Erythroblast (primary cell): ENCODE measurements around the gene TMC7.

Experiments used
- DNase-seq, 2 experiments: peaks; one replicate each; lab custom pipeline; 2025; lab: John Stamatoyannopoulos, UW
- GATA1 ChIP-seq: IDR thresholded peaks from 2 replicates; pipeline ENCODE4 v1.6.1; 2011; ENCODE audit warnings: low read depth, mild to moderate bottlenecking, control low read depth, low read length, moderate library complexity
- POLR2A ChIP-seq: IDR thresholded peaks from 2 replicates; pipeline ENCODE4 v1.6.1; 2011; ENCODE audit warnings: mild to moderate bottlenecking, low read length

TMC7 gene

GRCh38 chr16:19033761-19034160 is 50.0 kb downstream of the TMC7 start:
- no peak for TF ChIP-seq GATA1
- no peak for TF ChIP-seq POLR2A
- DNase-seq, result no peak

GRCh38 chr16:19040400-19040799 is 56.7 kb downstream of the TMC7 start:
- TF ChIP-seq POLR2A, result no peak
- TF ChIP-seq GATA1, result no peak
- no peak for DNase-seq

- TF ChIP-seq GATA1 (no peak), POLR2A (no peak)
Measured at GRCh38 chr16:19044769-19045168, 61.0 kb downstream of the TMC7 start.

GRCh38 chr16:19046062-19046461 is 62.3 kb downstream of the TMC7 start:
- no peak for TF ChIP-seq GATA1
- TF ChIP-seq POLR2A, result no peak
- DNase-seq, result no peak

More at GRCh38 chr16:19044769-19045168, 61.0 kb downstream of the TMC7 start:
- no peak for DNase-seq

GRCh38 chr16:19062706-19063105 is 79.0 kb downstream of the TMC7 start:
- DNase-seq, result no peak
- TF ChIP-seq POLR2A (no peak), GATA1 (no peak)

GRCh38 chr16:19066988-19067348 is 83.2 kb downstream of the TMC7 start:
- TF ChIP-seq POLR2A (no peak), GATA1 (no peak)
- DNase-seq, result no peak

- DNase-seq, result peak; percentile 99 to 100
- peak; percentile 77 for TF ChIP-seq POLR2A
- no peak for TF ChIP-seq GATA1
Measured at GRCh38 chr16:19067349-19068236, 83.9 kb downstream of the TMC7 start, which contains the start of gene COQ7. TSS of gene COQ7 (plus strand) at chr16:19067614. CDS start at chr16:19067665, 51 bp downstream.

GRCh38 chr16:19068237-19068815 is 84.6 kb downstream of the TMC7 start:
- DNase-seq, result peak; percentile 21 to 53
- no peak for TF ChIP-seq POLR2A
- TF ChIP-seq GATA1, result no peak

GRCh38 chr16:19071811-19072777 is 88.4 kb downstream of the TMC7 start:
- no peak for TF ChIP-seq GATA1
- TF ChIP-seq POLR2A, result no peak
- peak; percentile 58 to 75 for DNase-seq

- no peak for TF ChIP-seq POLR2A
- TF ChIP-seq GATA1, result no peak
- DNase-seq, result no peak
Measured at GRCh38 chr16:19073344-19073743, 89.6 kb downstream of the TMC7 start.

- no peak for TF ChIP-seq POLR2A
- no peak for TF ChIP-seq GATA1
- no peak for DNase-seq
Measured at GRCh38 chr16:19073863-19074262, 90.1 kb downstream of the TMC7 start.

- TF ChIP-seq POLR2A (no peak), GATA1 (no peak)
- no peak for DNase-seq
Measured at GRCh38 chr16:19075511-19075910, 91.8 kb downstream of the TMC7 start.

GRCh38 chr16:19077879-19078278 is 94.1 kb downstream of the TMC7 start:
- TF ChIP-seq POLR2A (no peak), GATA1 (no peak)
- no peak for DNase-seq
